ENCODE results near the gene RDM1.

Gene RDM1

GRCh38 chr17:35931794-35932425 lies 1.3 kb upstream of the RDM1 start:
- DNase-seq = no peak

GRCh38 chr17:35927714-35928113 lies 2.9 kb downstream of the RDM1 start:
- no peak for DNase-seq

GRCh38 chr17:35923609-35924114 lies 6.9 kb downstream of the RDM1 start:
- DNase-seq = no peak

- DNase-seq = no peak
These were observed 10.3 kb downstream of the RDM1 start for GRCh38 chr17:35920229-35920628.

GRCh38 chr17:35918665-35919064 lies 11.9 kb downstream of the RDM1 start:
- DNase-seq = no peak

GRCh38 chr17:35917519-35918213 lies 12.9 kb downstream of the RDM1 start:
- DNase-seq = no peak

- DNase-seq = no peak
These were observed 15.2 kb downstream of the RDM1 start for GRCh38 chr17:35915153-35915964.

- DNase-seq = no peak
These were observed 16.2 kb downstream of the RDM1 start for GRCh38 chr17:35914354-35914753.

GRCh38 chr17:35913609-35914008 lies 17.0 kb downstream of the RDM1 start:
- no peak for DNase-seq

GRCh38 chr17:35912942-35913341 lies 17.6 kb downstream of the RDM1 start:
- DNase-seq = no peak

- DNase-seq = no peak
These were observed 18.1 kb downstream of the RDM1 start for GRCh38 chr17:35912339-35912912.

GRCh38 chr17:35909408-35909807 lies 21.2 kb downstream of the RDM1 start:
- no peak for DNase-seq

- no peak for DNase-seq
These were observed 22.9 kb downstream of the RDM1 start for GRCh38 chr17:35907691-35908090.

GRCh38 chr17:35906926-35907637 lies 23.5 kb downstream of the RDM1 start:
- DNase-seq = no peak

GRCh38 chr17:35906191-35906925 lies 24.2 kb downstream of the RDM1 start:
- DNase-seq = no peak

- no peak for DNase-seq
These were observed 27.1 kb downstream of the RDM1 start for GRCh38 chr17:35903451-35903850.

GRCh38 chr17:35901631-35902175 lies 28.9 kb downstream of the RDM1 start:
- no peak for DNase-seq

- no peak for DNase-seq
These were observed 29.7 kb downstream of the RDM1 start for GRCh38 chr17:35900708-35901480.

- no peak for DNase-seq
These were observed 30.3 kb downstream of the RDM1 start for GRCh38 chr17:35900280-35900679.

GRCh38 chr17:35898283-35899070 lies 32.1 kb downstream of the RDM1 start:
- DNase-seq = no peak

Data from stimulated activated naive CD4-positive, alpha-beta T cell (primary cell).